ENCODE results near the gene ANGPTL5.

DNA sequence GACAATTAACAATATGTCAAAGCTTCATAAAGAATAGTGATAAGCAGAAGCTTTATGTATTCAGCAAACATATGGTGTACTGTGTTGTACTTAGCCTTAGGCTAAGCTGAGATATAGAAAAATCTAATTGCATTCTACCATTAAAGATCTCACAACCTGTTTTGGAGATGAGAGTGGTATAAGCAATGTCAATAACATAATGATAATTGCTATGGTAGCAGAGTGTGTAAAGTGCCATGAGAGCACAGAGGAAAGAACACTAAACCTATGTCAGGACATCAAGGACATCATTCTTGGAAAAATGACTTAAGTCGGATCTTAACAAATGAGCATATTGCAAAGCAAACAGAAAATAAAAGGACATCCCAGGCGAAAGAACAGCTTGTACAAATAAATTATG is 28.6 kb upstream of the ANGPTL5 start:
- TF ChIP-seq, protein P1, sequence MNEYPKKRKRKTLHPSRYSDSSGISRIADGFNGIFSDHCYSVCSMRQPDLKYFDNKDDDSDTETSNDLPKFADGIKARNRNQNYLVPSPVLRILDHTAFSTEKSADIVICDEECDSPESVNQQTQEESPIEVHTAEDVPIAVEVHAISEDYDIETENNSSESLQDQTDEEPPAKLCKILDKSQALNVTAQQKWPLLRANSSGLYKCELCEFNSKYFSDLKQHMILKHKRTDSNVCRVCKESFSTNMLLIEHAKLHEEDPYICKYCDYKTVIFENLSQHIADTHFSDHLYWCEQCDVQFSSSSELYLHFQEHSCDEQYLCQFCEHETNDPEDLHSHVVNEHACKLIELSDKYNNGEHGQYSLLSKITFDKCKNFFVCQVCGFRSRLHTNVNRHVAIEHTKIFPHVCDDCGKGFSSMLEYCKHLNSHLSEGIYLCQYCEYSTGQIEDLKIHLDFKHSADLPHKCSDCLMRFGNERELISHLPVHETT (CRISPR knock-in tag; conservative IDR thresholded peaks at IDR 0.05 in 1 of 2, IDR thresholded peaks at IDR 0.05 in 1 of 2): no peak
- no peak for TF ChIP-seq IRF2 (CRISPR knock-in tag; IDR thresholded peaks at IDR 0.05)
